Measurements from ENCODE around the gene CCR7.

Gene CCR7

GRCh38 chr17:40561871-40562611, 3.2 kb downstream of the CCR7 start:
- no peak for DNase-seq (ENCODE audit: low read depth)

DNA sequence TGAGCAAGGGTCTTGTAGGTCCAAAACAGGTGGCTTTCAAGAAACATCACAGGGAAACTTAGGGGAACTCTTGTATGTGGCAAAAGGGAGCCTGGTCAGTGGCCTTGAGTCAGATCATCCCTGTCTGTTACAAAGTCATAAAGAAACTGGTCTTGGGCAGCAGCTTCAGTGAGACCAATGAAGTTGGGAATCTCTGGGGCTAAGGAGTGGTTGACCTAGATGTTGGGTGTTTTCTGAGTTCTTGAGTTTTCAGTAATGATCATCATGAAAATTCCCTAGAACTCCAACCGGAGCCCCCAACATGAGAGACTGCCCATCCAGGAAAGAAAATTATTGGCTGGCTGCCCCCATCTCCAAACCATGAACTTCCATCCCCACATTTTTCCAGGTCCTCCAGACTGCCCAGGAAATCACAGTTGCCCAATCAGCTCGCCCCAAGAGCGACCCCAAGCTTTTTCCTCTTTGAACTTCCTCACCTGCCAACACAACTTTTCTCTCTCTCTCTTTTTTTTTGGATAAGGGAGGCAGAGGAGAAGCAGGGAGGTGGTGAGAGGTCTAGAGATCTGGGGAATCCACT, 3.9 kb downstream of the CCR7 start:
- no peak for DNase-seq (ENCODE audit: low read depth)

GRCh38 chr17:40560592-40561293, 4.5 kb downstream of the CCR7 start:
- DNase-seq (ENCODE audit: low read depth) = peak; percentile 71

DNA sequence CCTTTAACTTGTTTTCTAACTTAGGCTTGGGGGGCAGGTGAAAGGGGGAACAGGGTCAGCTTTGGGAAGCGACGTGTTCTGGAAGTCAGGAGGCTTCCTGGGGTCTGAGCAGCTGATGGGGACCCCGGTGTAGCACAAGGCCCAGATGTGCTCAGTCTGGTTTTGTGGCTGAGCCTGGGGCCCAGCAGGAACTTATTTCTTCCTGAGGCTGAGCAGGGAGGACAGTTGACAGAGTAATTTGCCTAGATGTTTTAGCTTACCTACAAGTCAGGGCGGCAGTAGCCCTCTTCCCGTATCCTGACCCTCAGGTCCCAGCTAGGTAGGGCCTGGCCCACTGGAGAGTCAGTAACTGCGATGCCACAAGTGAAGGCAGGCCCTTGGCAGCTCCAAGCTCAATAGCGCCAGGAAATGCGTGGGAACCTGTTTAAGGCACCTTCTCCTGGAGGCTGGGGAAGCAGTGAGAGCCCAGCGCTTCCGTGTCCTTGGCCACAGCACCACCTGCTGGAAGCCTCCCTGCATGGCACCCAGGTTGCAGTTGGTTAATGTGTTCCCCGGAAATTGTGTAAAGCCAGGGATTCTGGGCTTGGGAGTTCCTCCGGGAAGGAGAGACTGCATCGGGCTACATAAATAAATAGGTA, 5.2 kb downstream of the CCR7 start:
- peak; percentile 71 for DNase-seq (ENCODE audit: low read depth)

GRCh38 chr17:40559564-40559916, 5.7 kb downstream of the CCR7 start:
- no peak for DNase-seq (ENCODE audit: low read depth)

GRCh38 chr17:40558890-40559563, 6.2 kb downstream of the CCR7 start:
- no peak for DNase-seq (ENCODE audit: low read depth)

DNA sequence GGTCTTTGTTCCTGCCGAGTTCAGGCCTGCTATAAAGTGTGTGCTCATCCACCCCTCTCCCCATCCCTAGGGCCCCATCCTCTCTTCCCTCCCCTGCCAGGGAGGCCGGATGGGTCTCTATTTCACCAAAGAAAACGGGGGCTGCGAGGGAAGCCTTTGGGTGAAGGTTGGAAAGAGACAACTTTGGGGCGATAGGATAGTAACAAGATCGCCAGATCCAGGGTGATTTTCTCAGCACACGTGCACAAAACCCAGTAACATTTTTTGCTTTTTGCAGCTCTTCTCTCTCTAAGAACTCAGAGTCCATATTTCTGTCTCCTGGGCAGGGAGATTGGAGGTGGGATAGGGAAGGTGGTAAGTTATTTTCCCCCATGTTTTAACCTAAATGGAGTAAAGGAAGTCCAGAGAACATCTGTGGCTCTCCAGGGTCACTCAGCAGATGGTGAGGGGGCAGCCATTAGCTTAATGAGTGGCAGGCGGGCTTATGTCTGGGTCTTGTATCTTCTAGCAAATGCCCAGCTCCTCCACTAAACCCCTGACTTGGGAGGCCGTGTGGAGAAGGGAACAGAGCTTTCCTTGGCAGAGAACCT, 6.9 kb downstream of the CCR7 start:
- no peak for DNase-seq (ENCODE audit: low read depth)

DNA sequence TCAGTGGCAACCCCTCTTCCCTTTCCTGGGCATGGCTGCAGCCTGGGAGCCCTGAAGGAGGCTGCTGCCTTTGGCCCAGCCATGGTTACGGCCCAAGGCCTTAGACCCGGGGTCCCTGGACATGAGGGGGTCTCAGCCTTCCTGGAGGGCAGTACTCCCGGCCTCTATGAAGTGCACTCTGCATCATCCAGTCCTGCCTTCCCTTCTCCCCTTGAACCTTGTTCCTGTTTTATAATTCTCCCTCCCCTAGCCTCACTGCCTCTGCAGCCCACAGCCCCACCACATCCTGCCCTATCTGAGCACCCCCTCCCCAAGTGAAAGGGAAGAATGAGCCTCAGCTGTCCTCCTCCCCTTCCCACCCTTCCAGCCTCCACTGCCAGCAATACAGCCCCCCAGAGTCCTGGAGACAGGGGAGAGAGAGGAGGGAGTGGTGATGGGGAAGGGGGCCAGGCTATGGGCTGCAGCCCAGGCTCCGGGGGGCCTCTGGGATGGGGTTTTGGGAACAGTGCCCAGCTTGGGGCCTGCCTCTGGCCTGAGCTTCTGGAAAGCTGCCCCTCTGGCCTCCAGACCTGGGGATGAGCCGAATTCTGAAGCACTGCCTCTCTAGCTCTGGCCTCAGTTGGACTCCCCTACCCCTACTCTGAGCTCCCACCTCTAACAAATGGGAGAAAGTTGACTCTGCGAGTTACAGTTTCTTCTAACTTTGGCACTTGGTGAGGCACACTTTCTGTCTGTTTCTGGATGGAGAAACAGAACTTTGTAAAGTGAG, 7.6 kb downstream of the CCR7 start:
- DNase-seq (ENCODE audit: low read depth) = no peak

- no peak for DNase-seq (ENCODE audit: low read depth)
Observed at GRCh38 chr17:40556884-40557414, 8.3 kb downstream of the CCR7 start.

DNA sequence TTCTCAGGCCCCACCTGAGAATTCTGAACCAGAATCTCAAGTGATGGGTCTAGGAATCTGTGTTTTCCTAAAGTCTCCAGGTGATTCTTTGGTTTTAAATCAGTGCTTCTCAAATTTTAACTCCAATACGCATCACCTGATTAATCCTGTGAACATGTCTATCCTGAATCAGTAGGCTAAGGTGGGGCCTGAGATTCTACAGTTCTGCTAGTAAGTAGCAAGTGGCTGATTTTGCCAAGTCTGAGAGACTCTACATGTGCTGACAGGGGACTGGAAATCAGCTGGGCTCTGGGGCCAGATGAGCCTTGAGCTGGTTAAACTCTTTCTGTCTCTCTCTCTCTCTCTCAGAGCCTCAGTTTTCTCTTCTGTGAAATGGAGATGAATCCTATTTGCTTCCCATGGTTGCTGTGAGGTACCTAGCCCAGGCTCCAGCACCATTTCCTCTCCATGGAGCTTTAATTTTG, 9.0 kb downstream of the CCR7 start:
- no peak for DNase-seq (ENCODE audit: low read depth)

GRCh38 chr17:40555296-40556190, 9.7 kb downstream of the CCR7 start:
- no peak for DNase-seq (ENCODE audit: low read depth)

DNA sequence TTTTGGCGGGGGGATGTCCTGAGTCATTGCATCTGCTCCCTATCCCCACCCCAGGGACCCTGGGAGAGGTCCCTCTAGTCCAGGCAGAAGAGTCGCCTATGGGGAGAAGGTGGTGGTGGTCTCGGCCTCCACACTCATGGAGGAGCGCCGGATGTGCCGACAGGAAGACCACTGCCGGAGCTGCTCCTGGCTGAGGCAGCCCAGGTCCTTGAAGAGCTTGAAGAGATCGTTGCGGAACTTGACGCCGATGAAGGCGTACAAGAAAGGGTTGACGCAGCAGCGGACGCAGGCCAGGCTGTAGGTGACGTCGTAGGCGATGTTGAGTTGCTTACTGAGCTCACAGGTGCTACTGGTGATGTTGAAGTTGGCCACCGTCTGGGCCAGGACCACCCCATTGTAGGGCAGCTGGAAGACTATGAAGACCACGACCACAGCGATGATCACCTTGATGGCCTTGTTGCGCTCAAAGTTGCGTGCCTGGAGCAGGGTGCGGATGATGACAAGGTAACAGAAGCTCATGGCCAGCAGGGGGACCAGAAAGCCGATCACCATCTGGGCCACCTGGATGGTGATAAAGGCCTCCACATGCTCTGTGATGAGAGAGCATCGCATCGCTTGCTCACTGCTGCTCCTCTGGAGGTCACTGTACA, 10.5 kb downstream of the CCR7 start:
- DNase-seq (ENCODE audit: low read depth) = no peak

GRCh38 chr17:40553694-40554534, 11.4 kb downstream of the CCR7 start:
- DNase-seq (ENCODE audit: low read depth) = no peak

DNA sequence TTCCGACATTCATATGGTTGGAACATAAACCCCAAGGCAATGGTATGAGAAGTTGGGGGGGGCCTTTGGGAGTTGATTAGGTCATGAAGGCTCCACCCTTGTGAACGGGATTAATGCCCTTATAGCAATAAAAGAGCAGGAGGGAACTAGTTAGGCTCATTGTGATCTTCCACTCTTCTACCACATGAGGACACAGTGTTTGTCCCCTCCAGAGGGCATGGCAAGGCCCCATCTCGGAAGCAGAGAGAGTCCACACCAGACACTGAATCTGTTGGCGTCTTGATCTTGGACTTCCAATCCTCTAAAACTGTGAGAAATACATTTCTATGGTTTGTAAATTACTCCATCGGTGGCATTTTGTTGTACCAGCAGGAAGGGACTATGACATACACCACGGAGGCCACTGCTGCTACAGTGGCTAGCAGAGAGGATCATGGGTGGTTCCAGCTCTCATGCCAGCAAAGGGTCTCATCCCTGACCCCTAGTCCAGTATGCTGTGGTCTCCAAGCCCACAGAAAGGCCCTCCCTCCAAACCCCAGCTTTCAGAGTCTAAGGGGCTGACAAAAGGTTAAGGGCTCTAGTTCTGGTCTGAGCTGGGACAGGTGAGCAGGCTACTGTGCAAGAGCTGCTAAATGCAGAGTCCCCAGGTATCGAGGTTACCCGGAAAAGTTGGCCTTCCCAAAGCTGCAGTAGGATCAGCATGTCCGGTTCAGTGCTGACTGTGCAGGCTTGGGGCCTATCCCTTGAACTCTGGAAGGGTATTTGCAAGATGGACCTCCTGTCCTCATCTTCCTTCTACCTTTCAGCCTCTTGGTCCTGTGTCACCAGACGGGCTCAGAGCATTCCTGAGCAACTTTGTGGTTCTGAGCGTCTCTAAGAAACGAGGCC, 12.2 kb downstream of the CCR7 start:
- DNase-seq (ENCODE audit: low read depth) = no peak

DNA sequence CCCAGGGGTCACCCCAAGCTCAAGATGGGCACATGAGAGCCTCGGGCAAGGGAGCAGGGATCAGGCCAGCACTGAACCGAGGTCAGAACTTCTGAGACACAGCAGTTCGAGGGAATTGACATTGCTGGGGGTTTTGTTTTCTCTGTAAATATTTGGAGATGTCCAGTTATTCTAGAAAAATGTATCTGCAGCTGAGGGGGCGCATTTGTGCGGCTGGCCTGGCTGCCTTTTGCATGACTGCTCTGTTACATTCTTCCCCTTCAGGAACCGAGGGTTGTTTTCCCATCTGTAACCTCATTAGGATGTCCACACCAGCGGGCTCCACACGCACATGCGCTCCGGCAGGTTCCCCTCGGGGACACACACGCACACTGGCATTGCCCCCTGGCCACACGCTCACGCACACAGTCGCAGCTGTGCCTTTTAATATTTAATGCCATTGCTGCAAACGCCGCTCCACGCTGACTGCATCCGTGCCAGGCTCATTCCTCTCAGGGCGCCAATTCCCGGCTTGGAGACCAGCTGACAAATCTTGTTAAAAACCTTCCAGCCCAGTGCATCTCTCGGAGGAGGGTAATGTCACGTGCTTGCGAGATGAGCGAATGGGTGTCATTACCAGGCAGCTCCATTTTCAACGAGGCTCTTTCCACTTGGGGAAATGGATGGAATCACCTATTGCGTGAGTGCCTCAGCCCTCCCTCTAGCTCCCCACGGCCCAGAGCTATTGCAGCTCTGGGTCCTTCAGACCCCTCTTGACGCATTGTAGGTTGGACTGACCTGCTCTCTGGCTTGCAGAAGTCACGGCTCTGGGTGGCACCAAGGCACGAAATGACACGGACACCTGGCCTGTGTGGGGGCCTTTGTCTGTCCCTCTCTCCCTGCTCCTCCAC, 13.1 kb downstream of the CCR7 start:
- no peak for DNase-seq (ENCODE audit: low read depth)

All from stimulated activated CD8-positive, alpha-beta memory T cell treated with anti-CD3 and anti-CD28 coated beads, Interleukin-4, amount 100 ng/mL, for 24 hours (primary cell).